GM18861 (cell line): ENCODE results near the gene TIMM10.

Experiments
- ATAC-seq: cut with Tn5 transposase; IDR thresholded peaks from one replicate; pipeline ENCODE4 v1.9.1; 2021; ENCODE audit not compliant: unreplicated experiment

TIMM10 gene

DNA sequence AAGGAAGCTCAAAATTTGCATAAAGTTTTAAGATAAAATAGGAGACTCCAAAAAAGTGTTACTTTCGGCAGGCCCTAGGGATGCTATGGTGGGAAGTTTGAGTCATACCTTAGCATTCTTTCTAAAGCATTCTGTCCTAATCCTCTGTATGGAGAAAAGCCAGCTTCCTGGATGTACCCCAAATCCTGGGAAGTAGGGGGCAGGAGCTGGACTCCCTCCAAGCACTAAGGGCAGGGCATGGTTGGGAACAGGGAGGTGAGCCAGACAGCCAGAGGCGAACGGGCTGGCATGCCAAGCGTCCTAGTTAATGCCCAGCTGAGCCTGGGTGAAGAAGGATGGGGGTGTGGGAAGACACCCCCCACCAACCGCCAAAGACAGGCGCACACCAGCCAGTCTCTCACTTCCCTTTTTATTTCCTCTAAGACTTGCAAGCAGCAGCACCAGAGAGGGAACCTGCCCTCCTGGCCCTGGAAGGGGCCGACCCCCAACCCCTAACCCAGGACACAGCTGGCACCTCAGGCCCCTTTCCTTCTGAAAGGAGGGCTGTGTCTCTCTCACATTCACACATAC is 46.3 kb downstream of the TIMM10 start:
- ATAC-seq: peak; percentile 74

DNA sequence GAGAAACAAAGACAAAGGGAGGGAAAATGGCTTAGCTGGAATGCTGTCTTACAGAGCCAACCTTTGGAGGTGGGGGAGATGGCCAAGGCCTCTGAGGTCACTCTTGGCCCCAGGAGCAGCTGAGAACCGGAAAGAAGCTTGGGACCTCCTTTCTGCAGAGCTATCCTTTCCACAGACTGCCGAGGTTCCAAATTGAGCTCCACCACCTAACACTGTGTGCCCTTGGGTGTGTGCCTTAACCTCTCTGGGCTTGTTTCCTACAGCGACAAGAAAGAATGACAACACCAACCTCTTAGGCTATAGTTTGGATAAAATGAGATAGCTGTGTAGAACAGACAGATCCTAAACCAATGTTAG is 47.0 kb downstream of the TIMM10 start:
- no peak for ATAC-seq

DNA sequence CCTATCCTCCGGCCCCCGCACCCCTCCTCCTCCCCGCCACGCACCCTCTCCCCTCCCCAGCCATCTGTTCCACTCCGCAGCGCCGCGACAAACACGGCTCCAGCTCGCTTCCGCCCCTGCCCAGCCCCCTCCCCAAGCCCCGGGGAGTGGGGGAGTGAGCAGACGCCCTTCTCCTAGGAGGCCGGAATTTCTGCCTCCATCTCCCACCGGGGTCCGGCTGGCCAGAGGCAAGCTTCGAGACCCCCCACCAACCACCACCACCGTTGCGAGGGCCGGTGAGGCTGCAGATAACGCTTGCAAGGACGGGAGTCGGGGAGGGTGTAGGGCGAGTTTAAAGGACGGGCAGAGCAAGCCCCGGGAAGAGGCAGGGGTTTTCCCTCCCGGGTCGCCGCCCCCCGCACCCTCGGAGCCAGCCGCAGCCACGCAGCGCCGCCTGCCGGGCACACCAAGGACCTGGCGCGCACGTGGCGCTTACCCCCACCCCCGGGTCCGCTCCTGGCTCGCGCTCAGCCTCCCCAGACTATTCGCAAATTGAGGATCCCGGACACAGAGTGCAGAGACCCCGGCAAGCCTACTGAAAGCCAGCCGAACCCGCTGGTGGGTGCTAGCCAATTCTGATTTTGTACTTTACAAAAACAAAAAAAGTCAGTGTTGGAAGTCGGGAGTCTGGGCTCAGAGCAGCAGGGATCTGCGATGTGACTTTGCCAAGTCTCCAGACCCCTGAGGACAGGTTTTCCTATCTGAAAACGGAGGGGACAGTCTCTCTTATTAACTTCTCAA is 47.6 kb downstream of the TIMM10 start:
- ATAC-seq: peak; percentile 31

GRCh38 chr11:57481915-57482781 is 48.4 kb downstream of the TIMM10 start:
- ATAC-seq: no peak

DNA sequence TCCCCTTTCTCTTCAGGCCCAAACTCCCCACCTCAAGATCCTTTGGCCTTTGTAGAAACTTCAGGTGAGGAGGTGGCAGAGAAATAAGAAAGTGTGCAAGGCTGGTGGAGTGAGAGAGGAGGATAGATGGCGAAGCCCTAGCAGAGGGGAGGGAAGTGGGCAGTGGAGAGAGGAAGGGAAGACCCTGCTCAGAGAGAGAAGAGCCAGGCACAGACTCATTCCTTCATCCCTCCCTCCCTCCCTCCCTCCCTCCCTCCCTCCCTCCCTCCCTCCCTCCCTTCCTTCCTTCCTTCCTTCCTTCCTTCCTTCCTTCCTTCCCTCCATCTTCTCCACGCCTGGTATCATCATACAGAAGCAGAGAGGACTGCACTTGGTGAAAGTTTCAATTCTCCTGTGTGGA is 49.2 kb downstream of the TIMM10 start:
- ATAC-seq: no peak

- ATAC-seq: no peak
These were observed 50.0 kb downstream of the TIMM10 start for GRCh38 chr11:57480409-57481137.

- no peak for ATAC-seq
These were observed 50.6 kb downstream of the TIMM10 start for GRCh38 chr11:57479911-57480310.

- ATAC-seq: no peak
These were observed 51.4 kb downstream of the TIMM10 start for GRCh38 chr11:57479021-57479663.
